ENCODE results near the gene GPR4.

GPR4 gene

GRCh38 chr19:45547211-45547770 is 54.7 kb downstream of the GPR4 start:
- DNase-seq, result no peak

GRCh38 chr19:45542234-45542668 is 59.8 kb downstream of the GPR4 start:
- no peak for DNase-seq
